Measurements from ENCODE around the gene MACROD2. TPM values are rescaled to one million over a fixed set of nuclear protein-coding genes. Genes with fewer than 3 reads are reported as not detected.

The MACROD2 gene
- polyA plus RNA-seq, 2 of the 4 experiments (the other 2 are of a cell fraction): 0.96 to 1.3 TPM

GRCh38 chr20:15862178-15862577 lies 1866.9 kb downstream of the MACROD2 start (continued):
- TF ChIP-seq E2F6 (IDR thresholded peaks at IDR 0.05; ENCODE audit: borderline replicate concordance, low read depth): no peak
- no peak for TF ChIP-seq KDM5A (IDR thresholded peaks at IDR 0.05)
- TF ChIP-seq HOXA7 (CRISPR knock-in tag; IDR thresholded peaks at IDR 0.05): no peak
- TF ChIP-seq TFCP2L1 (CRISPR knock-in tag; IDR thresholded peaks at IDR 0.05): no peak
- TF ChIP-seq MAZ (IDR thresholded peaks at IDR 0.05; ENCODE audit: borderline replicate concordance, low read depth, low read length): no peak
- TF ChIP-seq USF2 (IDR thresholded peaks at IDR 0.05): no peak

- ATAC-seq: no peak
- no peak overlapping the region for H3K4me3 ChIP-seq
- POLR2A ChIA-PET: no interaction called here
- CTCF ChIA-PET: interaction anchor here (0.6 kb wide), 1 partner anchor 13 kb away, joined by 4 read pairs; no protein-coding TSS in a partner anchor
- no peak overlapping the region for H3K4me2 ChIP-seq
- DNase-seq (ENCODE audit: low read depth in 1 of 2, low spot score in 1 of 2): no peak
- H3K4me1 ChIP-seq: no peaks in the 10 kb centered on the region
- FAIRE-seq: no peak
- no peak overlapping the region for H3K27ac ChIP-seq
- peaks cover 5% of the 10 kb centered on the region; the same call in 1 of the 3 replicates for H3K9me3 ChIP-seq
- TF ChIP-seq TFCP2L1 (CRISPR knock-in tag; IDR thresholded peaks at IDR 0.05): no peak
- TF ChIP-seq TP53 (CRISPR knock-in tag; IDR thresholded peaks at IDR 0.05): no peak
- TF ChIP-seq RFX5 (IDR thresholded peaks at IDR 0.05): no peak
Observed at GRCh38 chr20:15863735-15864134, 1868.4 kb downstream of the MACROD2 start.

GRCh38 chr20:15865553-15865952 lies 1870.2 kb downstream of the MACROD2 start:
- CTCF ChIA-PET: no interaction called here
- no peak overlapping the region for H3K4me3 ChIP-seq
- ATAC-seq (no peak), DNase-seq (ENCODE audit: low read depth in 1 of 2, low spot score in 1 of 2) (no peak), FAIRE-seq (no peak)
- H3K4me1 ChIP-seq: no peaks in the 10 kb centered on the region
- POLR2A ChIA-PET: no interaction called here
- no peak overlapping the region for H3K4me2 ChIP-seq
- peaks cover 5% of the 10 kb centered on the region; the same call in 1 of the 3 replicates for H3K9me3 ChIP-seq
- 3% methylated on average over 2 of the region's 2 CpGs for WGBS (ENCODE audit: missing lambda C conversion rate)
- TF ChIP-seq MAFK (IDR thresholded peaks at IDR 0.05; ENCODE audit: partially characterized antibody): no peak
- H3K27ac ChIP-seq: no peak overlapping the region

GRCh38 chr20:15866916-15867730 lies 1871.8 kb downstream of the MACROD2 start:
- WGBS (ENCODE audit: missing lambda C conversion rate): 24% methylated on average over 5 of the region's 5 CpGs
- no peak overlapping the region for H3K27ac ChIP-seq
- no peak for ATAC-seq
- ChIA-PET CTCF (no interaction called here), POLR2A (no interaction called here)
- peaks cover 5% of the 10 kb centered on the region; the same call in 1 of the 3 replicates for H3K9me3 ChIP-seq
- DNase-seq (ENCODE audit: low read depth in 1 of 2, low spot score in 1 of 2): no peak
- no peaks in the 10 kb centered on the region for H3K4me1 ChIP-seq
- no peak overlapping the region for H3K4me3 ChIP-seq
- TF ChIP-seq BCL3 (IDR thresholded peaks at IDR 0.05): no peak
- no peak for TF ChIP-seq REST (IDR thresholded peaks at IDR 0.05)
- TF ChIP-seq HOXA7 (CRISPR knock-in tag; IDR thresholded peaks at IDR 0.05): no peak
- no peak for TF ChIP-seq E2F6 (IDR thresholded peaks at IDR 0.05; ENCODE audit: borderline replicate concordance, low read depth)
- TF ChIP-seq NPAS2 (CRISPR knock-in tag; IDR thresholded peaks at IDR 0.05; ENCODE audit: borderline replicate concordance): no peak
- TF ChIP-seq JUN (IDR thresholded peaks at IDR 0.05): no peak
- TF ChIP-seq POLR2AphosphoS2 (conservative IDR thresholded peaks at IDR 0.05; ENCODE audit: low read length): no peak
- no peak for TF ChIP-seq ZFP36 (IDR thresholded peaks at IDR 0.05; ENCODE audit: borderline replicate concordance, partially characterized antibody)
- no peak for TF ChIP-seq ESRRA (IDR thresholded peaks at IDR 0.05; ENCODE audit: borderline replicate concordance, low read length)
- no peak for TF ChIP-seq EHF (CRISPR knock-in tag; IDR thresholded peaks at IDR 0.05)
- TF ChIP-seq RAD21 (conservative IDR thresholded peaks at IDR 0.05 in 1 of 2, IDR thresholded peaks at IDR 0.05 in 1 of 2): no peak
- no peak for TF ChIP-seq GATA3 (IDR thresholded peaks at IDR 0.05; ENCODE audit: borderline replicate concordance)
- TF ChIP-seq CHD2 (IDR thresholded peaks at IDR 0.05; ENCODE audit: low read length, partially characterized antibody): no peak
- TF ChIP-seq USF2 (IDR thresholded peaks at IDR 0.05): no peak
- TF ChIP-seq RNF2 (IDR thresholded peaks at IDR 0.05; ENCODE audit: borderline replicate concordance, low read depth): no peak
- H3K4me2 ChIP-seq: no peak overlapping the region
- FAIRE-seq: no peak

Data from A549 (cell line).